GM06990 (cell line): ENCODE data around the gene TMEM184A.

Experiments
- DNase-seq: peaks from one replicate; pipeline ENCODE4 v3.0.0-alpha.2; 2011; ENCODE audit not compliant: insufficient read length; ENCODE audit errors: extremely low read depth
- H3K27me3 ChIP-seq: replicated peaks from 2 replicates; pipeline ENCODE4 v1.6.0; 2011; ENCODE audit warnings: low read length; ENCODE audit not compliant: control insufficient read depth, insufficient read depth
- H3K36me3 ChIP-seq: 2 replicates; pipeline ENCODE4 v1.5.1; 2011; ENCODE audit warnings: low read length; ENCODE audit not compliant: control insufficient read depth, insufficient read depth
- H3K4me3 ChIP-seq: replicated peaks from 2 replicates; pipeline ENCODE4 v1.5.1; 2011; ENCODE audit warnings: low read depth, mild to moderate bottlenecking, control low read depth, low read length
- CTCF ChIP-seq: IDR thresholded peaks from 2 replicates; pipeline ENCODE4 v1.5.1; 2011; ENCODE audit warnings: low read length, control low read depth, mild to moderate bottlenecking, inconsistent platforms; ENCODE audit not compliant: insufficient read depth, poor library complexity, severe bottlenecking

Gene TMEM184A

GRCh38 chr7:1599640-1600395 lies 43.8 kb upstream of the TMEM184A start:
- no peak for DNase-seq
- Histone ChIP-seq H3K36me3 (no peaks in the 10 kb centered on the region), H3K27me3 (no peaks in the 10 kb centered on the region; the same call in none of the 2 replicates), H3K4me3 (no peak overlapping the region)
- TF ChIP-seq CTCF = no peak

- H3K4me3 ChIP-seq = no peak overlapping the region
- DNase-seq = no peak
- no peaks in the 10 kb centered on the region for H3K36me3 ChIP-seq
- no peaks in the 10 kb centered on the region; the same call in none of the 2 replicates for H3K27me3 ChIP-seq
- TF ChIP-seq CTCF = no peak
These were observed 43.1 kb upstream of the TMEM184A start for GRCh38 chr7:1598961-1599639.

- no peak for DNase-seq
- TF ChIP-seq CTCF = no peak
- Histone ChIP-seq H3K4me3 (no peak overlapping the region), H3K27me3 (no peaks in the 10 kb centered on the region; the same call in none of the 2 replicates), H3K36me3 (no peaks in the 10 kb centered on the region)
These were observed 42.3 kb upstream of the TMEM184A start for GRCh38 chr7:1598286-1598685.

- H3K36me3 ChIP-seq = no peaks in the 10 kb centered on the region
- no peak for DNase-seq
- no peak for TF ChIP-seq CTCF
- H3K27me3 ChIP-seq = no peaks in the 10 kb centered on the region; the same call in none of the 2 replicates
- no peak overlapping the region for H3K4me3 ChIP-seq
These were observed 41.8 kb upstream of the TMEM184A start for GRCh38 chr7:1597791-1598190.

- no peak for TF ChIP-seq CTCF
- no peak for DNase-seq
- H3K27me3 ChIP-seq = no peaks in the 10 kb centered on the region; the same call in none of the 2 replicates
- H3K4me3 ChIP-seq = no peak overlapping the region
- no peaks in the 10 kb centered on the region for H3K36me3 ChIP-seq
These were observed 41.2 kb upstream of the TMEM184A start for GRCh38 chr7:1597066-1597760.
